PC-9 (cell line): Measurements from ENCODE around the gene SETD1B. TPM values are rescaled to one million over a fixed set of nuclear protein-coding genes. Genes with fewer than 3 reads are reported as not detected.

Source experiments
- BruUV-seq: library from RNA; stranded (reverse); fragments of 400-500 nt; replicated peaks from 2 replicates; lab custom pipeline; 2021; lab: Mats Ljungman, UMichigan
- CTCF ChIA-PET: fragments of 300-600 bp; sonication (Branson Sonifier 250); formaldehyde crosslinking; loops from one replicate; lab custom pipeline; 2022; ENCODE audit warnings: antibody characterized with exemption; lab: Charles Lee
- POLR2A ChIA-PET: fragments of 300-600 bp; sonication (Branson Sonifier 250); formaldehyde crosslinking; loops from one replicate; lab custom pipeline; 2022; ENCODE audit warnings: antibody characterized with exemption; ENCODE audit not compliant: unreplicated experiment; lab: Charles Lee
- DNase-seq, 2 experiments: peaks; one replicate each; pipeline versions ENCODE4 v3.0.0 to v3.0.0-alpha.2; 2015 to 2022; ENCODE audit warnings: mixed read lengths in 1 of 2
- H2AFZ ChIP-seq: fragments of 200-600 bp; sonication (generic); 2 replicates; pipeline ENCODE4 v1.8.1; 2017; ENCODE audit warnings: antibody characterized with exemption
- H3F3A ChIP-seq: fragments of 200-600 bp; sonication (generic); 2 replicates; pipeline ENCODE4 v1.8.1; 2017; ENCODE audit warnings: antibody characterized with exemption, mild to moderate bottlenecking, low read depth; ENCODE audit not compliant: insufficient read depth
- H3K27ac ChIP-seq: fragments of 200-600 bp; sonication (generic); 2 replicates; pipeline ENCODE4 v1.6.1; 2016; ENCODE audit warnings: mixed run types
- H3K27me3 ChIP-seq: fragments of 200-600 bp; sonication (generic); 2 replicates; pipeline ENCODE4 v1.6.1; 2016; ENCODE audit warnings: low read depth, mixed run types; ENCODE audit not compliant: insufficient read depth
- H3K36me3 ChIP-seq: fragments of 200-600 bp; sonication (generic); 2 replicates; pipeline ENCODE4 v1.6.1; 2016; ENCODE audit warnings: low read depth, mixed run types
- H3K4me1 ChIP-seq: fragments of 200-600 bp; sonication (generic); replicated peaks from 2 replicates; pipeline ENCODE4 v1.6.1; 2016; ENCODE audit warnings: mixed run types; ENCODE audit not compliant: insufficient read depth
- H3K4me2 ChIP-seq: fragments of 200-600 bp; sonication (generic); 2 replicates; pipeline ENCODE4 v1.6.1; 2017; ENCODE audit warnings: mixed run types
- H3K4me3 ChIP-seq: fragments of 200-600 bp; sonication (generic); 2 replicates; pipeline ENCODE4 v1.6.1; 2016; ENCODE audit warnings: mixed run types
- H3K79me2 ChIP-seq: fragments of 200-600 bp; sonication (generic); 2 replicates; pipeline ENCODE4 v1.6.1; 2017; ENCODE audit warnings: low read depth, mixed run types
- H3K9me2 ChIP-seq: fragments of 200-600 bp; sonication (generic); 2 replicates; pipeline ENCODE4 v1.8.1; 2017; ENCODE audit warnings: mild to moderate bottlenecking; ENCODE audit not compliant: insufficient read depth
- H3K9me3 ChIP-seq: fragments of 200-600 bp; sonication (generic); 2 replicates; pipeline ENCODE4 v1.8.1; 2016; ENCODE audit warnings: low read depth; ENCODE audit not compliant: insufficient read depth
- H4K20me1 ChIP-seq: fragments of 200-600 bp; sonication (generic); 2 replicates; pipeline ENCODE4 v1.8.1; 2017; ENCODE audit not compliant: insufficient read depth
- EZH2 ChIP-seq: fragments of 200-600 bp; sonication (generic); IDR thresholded peaks from 2 replicates; pipeline ENCODE4 v1.8.0; 2017; ENCODE audit warnings: antibody characterized with exemption, low read depth
- intact Hi-C: fragments of 100-400 bp; cut with micrococcal nuclease; formaldehyde crosslinking; loops from one replicate; pipeline ENCODE4 v1.10.0; 2022; ENCODE audit not compliant: unreplicated experiment
- total RNA-seq: library from RNA; stranded (reverse); gene quantifications from 2 replicates; pipeline ENCODE4 v1.2.3, GENCODE V29; 2021
- TF ChIP-seq, protein P1 (sequence below): fragments of 200-600 bp; sonication (generic); conservative IDR thresholded peaks from 2 replicates; pipeline ENCODE4 v1.6.1; 2017; ENCODE audit warnings: mixed run types, antibody characterized with exemption, mild to moderate bottlenecking, moderate library complexity

The SETD1B gene
- total RNA-seq, 1 experiment from 2014 or later, result 22.6 TPM

DNA sequence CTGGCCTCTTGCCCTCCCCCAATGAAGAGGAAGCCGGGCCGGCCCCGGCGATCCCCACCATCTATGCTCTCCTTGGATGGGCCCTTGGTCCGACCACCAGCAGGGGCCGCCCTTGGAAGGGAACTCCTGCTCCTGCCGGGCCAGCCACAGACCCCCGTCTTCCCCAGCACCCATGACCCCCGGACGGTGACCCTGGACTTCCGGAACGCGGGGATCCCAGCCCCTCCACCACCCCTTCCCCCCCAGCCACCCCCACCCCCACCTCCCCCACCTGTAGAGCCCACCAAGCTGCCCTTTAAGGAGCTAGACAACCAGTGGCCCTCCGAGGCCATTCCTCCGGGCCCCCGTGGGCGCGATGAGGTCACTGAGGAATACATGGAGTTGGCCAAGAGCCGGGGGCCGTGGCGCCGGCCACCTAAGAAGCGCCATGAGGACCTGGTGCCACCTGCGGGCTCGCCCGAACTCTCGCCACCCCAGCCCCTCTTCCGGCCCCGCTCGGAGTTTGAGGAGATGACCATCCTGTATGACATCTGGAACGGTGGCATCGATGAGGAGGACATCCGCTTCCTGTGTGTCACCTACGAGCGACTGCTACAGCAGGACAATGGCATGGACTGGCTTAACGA, 19.4 kb downstream of the SETD1B start:
- CTCF ChIA-PET, result no interaction called here
- peaks cover 3% of the 10 kb centered on the region; the same call in 1 of the 2 replicates for H3K36me3 ChIP-seq
- H3K4me2 ChIP-seq, result no peak overlapping the region
- H3K9me3 ChIP-seq, result no peaks in the 10 kb centered on the region
- no peaks in the 10 kb centered on the region for H3K79me2 ChIP-seq
- intact Hi-C loops, result no loop called here
- DNase-seq, result no peak
- H4K20me1 ChIP-seq, result peaks cover 3% of the 10 kb centered on the region; the same call in 1 of the 2 replicates
- TF ChIP-seq EZH2, result no peak
- TF ChIP-seq, protein P1, sequence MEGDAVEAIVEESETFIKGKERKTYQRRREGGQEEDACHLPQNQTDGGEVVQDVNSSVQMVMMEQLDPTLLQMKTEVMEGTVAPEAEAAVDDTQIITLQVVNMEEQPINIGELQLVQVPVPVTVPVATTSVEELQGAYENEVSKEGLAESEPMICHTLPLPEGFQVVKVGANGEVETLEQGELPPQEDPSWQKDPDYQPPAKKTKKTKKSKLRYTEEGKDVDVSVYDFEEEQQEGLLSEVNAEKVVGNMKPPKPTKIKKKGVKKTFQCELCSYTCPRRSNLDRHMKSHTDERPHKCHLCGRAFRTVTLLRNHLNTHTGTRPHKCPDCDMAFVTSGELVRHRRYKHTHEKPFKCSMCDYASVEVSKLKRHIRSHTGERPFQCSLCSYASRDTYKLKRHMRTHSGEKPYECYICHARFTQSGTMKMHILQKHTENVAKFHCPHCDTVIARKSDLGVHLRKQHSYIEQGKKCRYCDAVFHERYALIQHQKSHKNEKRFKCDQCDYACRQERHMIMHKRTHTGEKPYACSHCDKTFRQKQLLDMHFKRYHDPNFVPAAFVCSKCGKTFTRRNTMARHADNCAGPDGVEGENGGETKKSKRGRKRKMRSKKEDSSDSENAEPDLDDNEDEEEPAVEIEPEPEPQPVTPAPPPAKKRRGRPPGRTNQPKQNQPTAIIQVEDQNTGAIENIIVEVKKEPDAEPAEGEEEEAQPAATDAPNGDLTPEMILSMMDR, result no peak
- H3K4me3 ChIP-seq, result no peak overlapping the region
- H3K9me2 ChIP-seq, result no peaks in the 10 kb centered on the region
- POLR2A ChIA-PET, result no interaction called here
- no TSS peak for BruUV-seq
- no peaks in the 10 kb centered on the region for H3K4me1 ChIP-seq
- H3F3A ChIP-seq, result no peaks in the 10 kb centered on the region
- H3K27ac ChIP-seq, result no peak overlapping the region
- H2AFZ ChIP-seq, result no peak overlapping the region
- no peaks in the 10 kb centered on the region for H3K27me3 ChIP-seq

DNA sequence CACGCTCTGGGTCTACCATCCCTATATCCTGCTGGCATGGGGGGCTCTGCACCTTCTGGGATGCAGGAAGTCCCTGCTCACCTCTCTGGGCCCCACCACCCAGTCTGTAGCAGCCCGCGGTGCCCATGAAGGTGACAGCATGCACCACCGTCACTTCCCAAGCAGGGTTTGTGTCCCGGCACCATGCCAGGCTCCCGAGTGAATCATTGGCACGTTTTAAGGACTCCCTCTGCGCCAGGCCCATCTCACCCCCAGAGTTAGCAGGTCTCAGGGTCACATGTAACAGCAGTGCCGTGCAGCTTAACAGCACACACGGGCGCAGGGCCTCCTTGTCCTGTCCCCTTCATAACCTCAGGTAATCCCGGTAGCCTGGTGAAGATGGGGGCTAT, 19.9 kb downstream of the SETD1B start:
- Histone ChIP-seq H3K27ac (no peak overlapping the region), H3K4me1 (no peaks in the 10 kb centered on the region), H3K9me2 (no peaks in the 10 kb centered on the region), H3K4me3 (no peak overlapping the region), H3K4me2 (no peak overlapping the region), H4K20me1 (peaks cover 3% of the 10 kb centered on the region; the same call in 1 of the 2 replicates), H3K9me3 (no peaks in the 10 kb centered on the region), H3K27me3 (no peaks in the 10 kb centered on the region), H3K36me3 (peaks cover 3% of the 10 kb centered on the region; the same call in 1 of the 2 replicates), H2AFZ (no peak overlapping the region), H3K79me2 (no peaks in the 10 kb centered on the region), H3F3A (no peaks in the 10 kb centered on the region)
- intact Hi-C loops, result no loop called here
- BruUV-seq, result no TSS peak
- TF ChIP-seq, protein P1, result no peak
- TF ChIP-seq EZH2, result no peak
- ChIA-PET CTCF (no interaction called here), POLR2A (no interaction called here)
- no peak for DNase-seq

DNA sequence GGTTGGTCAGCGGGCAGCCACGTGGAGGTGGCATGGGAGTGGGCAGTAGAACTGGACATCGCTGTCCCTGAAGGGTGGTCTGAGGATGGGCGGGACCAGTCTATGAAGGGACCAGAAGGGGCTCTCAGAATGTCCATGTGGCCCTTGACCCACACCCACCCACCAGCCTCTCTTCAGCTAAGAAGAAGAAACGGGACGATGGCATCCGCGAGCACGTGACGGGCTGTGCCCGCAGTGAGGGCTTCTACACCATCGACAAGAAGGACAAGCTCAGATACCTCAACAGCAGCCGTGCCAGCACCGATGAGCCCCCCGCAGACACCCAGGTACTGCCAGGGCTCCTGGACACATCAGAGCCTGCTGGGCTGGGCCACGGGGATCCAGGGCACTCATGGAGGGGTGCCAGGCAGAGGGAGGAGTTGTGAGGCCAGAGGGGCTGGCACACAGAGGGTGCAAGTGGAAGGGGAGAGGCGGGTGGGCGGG, 21.3 kb downstream of the SETD1B start:
- H3K4me2 ChIP-seq, result no peak overlapping the region
- H3K27ac ChIP-seq, result no peak overlapping the region
- no peak overlapping the region for H2AFZ ChIP-seq
- DNase-seq, result no peak
- H4K20me1 ChIP-seq, result peaks cover 3% of the 10 kb centered on the region; the same call in 1 of the 2 replicates
- TF ChIP-seq, protein P1, result no peak
- TF ChIP-seq EZH2, result no peak
- no peaks in the 10 kb centered on the region for H3F3A ChIP-seq
- intact Hi-C loops, result no loop called here
- no peak overlapping the region for H3K4me3 ChIP-seq
- no TSS peak for BruUV-seq
- H3K9me2 ChIP-seq, result no peaks in the 10 kb centered on the region
- no peaks in the 10 kb centered on the region for H3K9me3 ChIP-seq
- ChIA-PET CTCF (no interaction called here), POLR2A (no interaction called here)
- H3K4me1 ChIP-seq, result no peaks in the 10 kb centered on the region
- no peaks in the 10 kb centered on the region for H3K79me2 ChIP-seq
- no peaks in the 10 kb centered on the region for H3K27me3 ChIP-seq
- peaks cover 2% of the 10 kb centered on the region; the same call in 1 of the 2 replicates for H3K36me3 ChIP-seq
